Stimulated activated naive CD4-positive, alpha-beta T cell treated with Interleukin-2 at 50 U/mL for 16 hours (primary cell): ENCODE results near the gene TMEM42.

Experiments used
- DNase-seq: peaks from one replicate; lab custom pipeline; 2025; lab: John Stamatoyannopoulos, UW

Gene TMEM42

GRCh38 chr3:44874308-44874707, 12.6 kb downstream of the TMEM42 start, which contains the start of gene TGM4:
Gene TGM4, plus strand, starts transcription at chr3:44874608. Its CDS starts 71 bp downstream, at chr3:44874679.
- DNase-seq = no peak

GRCh38 chr3:44875596-44875995, 13.9 kb downstream of the TMEM42 start:
- no peak for DNase-seq

- no peak for DNase-seq
Observed at GRCh38 chr3:44877333-44877732, 15.6 kb downstream of the TMEM42 start.

GRCh38 chr3:44880284-44880683, 18.6 kb downstream of the TMEM42 start:
- no peak for DNase-seq

- DNase-seq = no peak
Observed at GRCh38 chr3:44883213-44883955, 21.7 kb downstream of the TMEM42 start.

- DNase-seq = no peak
Observed at GRCh38 chr3:44883999-44884431, 22.3 kb downstream of the TMEM42 start.

GRCh38 chr3:44885618-44886017, 23.9 kb downstream of the TMEM42 start:
- DNase-seq = no peak

GRCh38 chr3:44886561-44886960, 24.8 kb downstream of the TMEM42 start:
- DNase-seq = no peak

GRCh38 chr3:44887101-44887500, 25.4 kb downstream of the TMEM42 start:
- DNase-seq = no peak

GRCh38 chr3:44890258-44890657, 28.5 kb downstream of the TMEM42 start:
- no peak for DNase-seq

GRCh38 chr3:44890852-44891251, 29.1 kb downstream of the TMEM42 start:
- DNase-seq = no peak

GRCh38 chr3:44892689-44893088, 31.0 kb downstream of the TMEM42 start:
- no peak for DNase-seq

GRCh38 chr3:44893097-44893496, 31.4 kb downstream of the TMEM42 start:
- no peak for DNase-seq

- DNase-seq = no peak
Observed at GRCh38 chr3:44894485-44894884, 32.8 kb downstream of the TMEM42 start.

- no peak for DNase-seq
Observed at GRCh38 chr3:44896440-44896839, 34.7 kb downstream of the TMEM42 start.

- DNase-seq = no peak
Observed at GRCh38 chr3:44899683-44900367, 38.1 kb downstream of the TMEM42 start.

GRCh38 chr3:44902628-44903027, 40.9 kb downstream of the TMEM42 start:
- DNase-seq = no peak

GRCh38 chr3:44903314-44903713, 41.6 kb downstream of the TMEM42 start:
- DNase-seq = no peak

GRCh38 chr3:44903751-44904150, 42.0 kb downstream of the TMEM42 start:
- DNase-seq = no peak

GRCh38 chr3:44905446-44906157, 43.9 kb downstream of the TMEM42 start:
- no peak for DNase-seq

GRCh38 chr3:44906997-44907396, 45.3 kb downstream of the TMEM42 start:
- DNase-seq = no peak

GRCh38 chr3:44907612-44908011, 45.9 kb downstream of the TMEM42 start:
- no peak for DNase-seq

- no peak for DNase-seq
Observed at GRCh38 chr3:44909063-44909462, 47.4 kb downstream of the TMEM42 start.
